G401.6 (cell line): ENCODE results near the gene VSTM5.
"Not testable (repeated sequence)": the region's sequence is repeated elsewhere in the genome, so short reads cannot be mapped to it uniquely, and the experiment has no call there.

Experiments used
- FAIRE-seq: peaks from 2 replicates; lab custom pipeline; 2012; peaks lifted over from hg19 to GRCh38; lab: Jason Lieb, UNC

Gene VSTM5

GRCh38 chr11:93850594-93851018 lies at the start of gene VSTM5:
Gene VSTM5, minus strand, starts transcription at chr11:93850618. Its CDS starts 116 bp downstream, at chr11:93850502.
- FAIRE-seq = no peak

DNA sequence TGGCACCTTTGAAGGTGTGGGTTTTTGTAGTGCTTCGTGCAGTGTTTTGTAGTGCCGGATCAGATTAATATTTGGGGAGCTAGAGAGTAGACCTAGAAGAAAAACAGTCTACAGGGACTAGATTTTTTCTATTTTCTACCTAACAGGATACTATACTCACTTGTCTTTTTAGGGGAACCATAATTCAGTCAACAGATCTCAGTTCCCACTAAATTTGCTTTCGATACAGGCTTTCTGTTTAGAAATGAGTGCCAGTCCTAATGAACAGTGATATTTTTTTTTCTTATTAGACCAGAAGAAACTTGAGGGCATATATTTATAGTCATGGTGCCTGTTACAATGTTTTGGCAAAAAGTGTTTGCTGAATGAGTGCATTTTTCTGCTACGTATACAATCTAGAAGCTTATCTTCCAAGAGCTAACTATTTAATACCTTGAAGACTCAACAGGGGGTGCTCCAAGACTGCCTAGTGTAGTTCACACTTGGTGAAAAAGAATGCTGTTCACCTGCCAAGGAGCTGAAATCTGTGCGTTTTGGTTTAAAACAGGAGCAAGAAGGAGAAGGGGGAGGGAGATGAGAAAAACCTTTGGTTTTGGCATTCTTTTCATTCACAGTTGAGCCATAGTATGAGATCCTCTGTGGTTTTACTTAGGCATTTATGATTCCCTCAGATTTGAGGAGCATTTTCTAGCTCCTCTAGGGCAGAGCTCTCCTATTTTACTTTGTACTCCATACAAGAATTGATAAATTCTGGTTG lies 44.9 kb upstream of the VSTM5 start:
- FAIRE-seq = no peak

GRCh38 chr11:93890391-93891051 lies 40.1 kb upstream of the VSTM5 start:
- no peak for FAIRE-seq

GRCh38 chr11:93887111-93887510 lies 36.7 kb upstream of the VSTM5 start:
- no peak for FAIRE-seq

DNA sequence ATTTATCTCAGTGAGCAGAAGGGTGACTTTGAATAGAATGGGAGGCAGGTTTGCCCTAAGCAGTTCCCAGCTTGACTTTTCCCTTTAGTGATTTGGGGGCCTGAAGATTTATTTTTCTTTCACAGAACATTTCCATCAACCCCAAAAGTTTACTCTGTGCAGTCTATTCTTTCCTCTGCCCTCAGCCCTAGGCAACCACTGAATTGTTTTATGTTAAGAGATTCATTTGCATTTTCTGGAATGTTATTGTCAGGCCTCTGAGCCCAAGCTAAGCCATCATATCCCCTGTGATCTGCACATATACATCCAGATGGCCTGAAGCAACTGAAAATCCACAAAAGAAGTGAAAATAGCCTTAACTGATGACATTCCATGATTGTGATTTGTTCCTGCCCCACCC lies 28.7 kb upstream of the VSTM5 start:
- FAIRE-seq = not testable (repeated sequence)

- no peak for FAIRE-seq
These were observed 25.2 kb upstream of the VSTM5 start for GRCh38 chr11:93875637-93876036.

- FAIRE-seq = no peak
These were observed 21.1 kb upstream of the VSTM5 start for GRCh38 chr11:93871526-93871925.

- FAIRE-seq = no peak
These were observed 20.2 kb upstream of the VSTM5 start for GRCh38 chr11:93870616-93871015.

GRCh38 chr11:93869830-93870229 lies 19.4 kb upstream of the VSTM5 start:
- FAIRE-seq = no peak

GRCh38 chr11:93868404-93868803 lies 18.0 kb upstream of the VSTM5 start:
- FAIRE-seq = not testable (repeated sequence)

DNA sequence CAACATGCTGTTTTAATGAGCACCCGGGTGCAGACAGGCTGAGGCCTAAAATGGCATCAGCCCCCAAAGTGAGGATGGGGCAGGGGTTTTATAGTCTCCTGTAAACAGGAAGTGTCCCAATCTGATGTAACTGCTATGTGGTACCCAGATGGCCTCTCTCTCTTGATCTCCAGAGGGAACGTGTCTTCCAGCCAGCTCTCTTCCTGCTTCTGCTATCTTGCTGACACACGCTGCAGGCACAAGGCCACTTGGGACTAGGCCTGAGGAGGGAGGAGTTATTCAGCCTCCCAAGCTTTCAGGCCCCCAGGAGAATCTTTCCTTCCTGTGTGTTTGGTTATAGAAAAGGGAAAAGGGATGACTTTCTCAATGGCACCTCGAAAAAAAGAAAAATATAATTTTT lies 11.4 kb upstream of the VSTM5 start:
- FAIRE-seq = no peak

DNA sequence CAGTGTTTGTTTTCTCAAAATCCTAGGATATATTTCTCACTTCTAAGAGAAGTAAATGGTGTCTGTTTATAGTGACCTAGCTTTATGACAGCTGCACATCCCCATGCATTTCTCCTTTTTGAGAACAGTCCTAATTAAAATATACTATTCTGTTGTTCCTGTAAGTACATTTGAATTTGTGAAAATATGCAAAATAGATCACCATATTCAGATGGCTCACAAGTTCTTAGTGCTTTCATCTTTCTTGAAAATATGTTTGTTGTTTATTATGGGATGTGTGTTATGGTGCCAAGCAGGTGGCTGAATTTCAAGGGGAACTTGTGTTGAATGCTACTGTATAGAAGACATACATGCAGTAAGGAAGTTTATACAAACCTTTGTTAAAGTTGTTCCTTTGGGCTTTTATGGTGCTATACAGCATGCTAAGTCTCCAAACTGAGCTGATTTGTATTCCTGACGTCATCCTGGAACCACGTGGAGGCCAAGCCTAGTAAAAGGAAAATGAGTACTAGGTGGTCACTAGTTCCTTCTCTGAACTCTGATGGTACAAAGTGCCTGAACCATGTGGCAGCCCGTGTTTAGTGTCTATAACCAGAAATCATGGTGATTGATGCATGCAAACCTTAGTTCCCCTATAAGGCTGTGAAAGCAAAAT lies 7.8 kb upstream of the VSTM5 start:
- FAIRE-seq = no peak

GRCh38 chr11:93857413-93858120 lies 7.1 kb upstream of the VSTM5 start:
- FAIRE-seq = no peak

DNA sequence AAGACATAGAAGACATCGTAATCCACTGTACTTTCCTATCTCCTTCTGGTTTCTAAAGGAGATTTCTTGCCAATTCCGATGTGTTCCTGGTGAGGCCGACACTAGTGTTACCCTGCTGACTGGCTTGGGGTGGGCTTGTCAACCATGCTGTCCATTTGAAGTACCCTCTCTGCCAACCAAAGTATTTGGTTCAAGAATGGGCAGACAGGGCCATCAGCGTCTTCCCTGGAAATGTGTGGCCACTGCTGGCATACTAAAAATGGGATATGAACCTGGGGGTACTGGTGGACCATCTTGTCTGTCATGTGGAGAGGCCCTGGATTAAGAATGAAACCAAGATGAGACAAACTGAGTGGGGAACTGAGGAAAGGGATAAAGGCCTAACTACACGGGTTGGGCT lies 1.8 kb upstream of the VSTM5 start:
- no peak for FAIRE-seq

- no peak for FAIRE-seq
These were observed 446 bp downstream of the VSTM5 start for GRCh38 chr11:93849751-93850593.

- no peak for FAIRE-seq
These were observed 1.2 kb downstream of the VSTM5 start for GRCh38 chr11:93849201-93849600.

- FAIRE-seq = no peak
These were observed 4.0 kb downstream of the VSTM5 start for GRCh38 chr11:93846411-93846810.

- FAIRE-seq = no peak
These were observed 5.0 kb downstream of the VSTM5 start for GRCh38 chr11:93845181-93846092.

DNA sequence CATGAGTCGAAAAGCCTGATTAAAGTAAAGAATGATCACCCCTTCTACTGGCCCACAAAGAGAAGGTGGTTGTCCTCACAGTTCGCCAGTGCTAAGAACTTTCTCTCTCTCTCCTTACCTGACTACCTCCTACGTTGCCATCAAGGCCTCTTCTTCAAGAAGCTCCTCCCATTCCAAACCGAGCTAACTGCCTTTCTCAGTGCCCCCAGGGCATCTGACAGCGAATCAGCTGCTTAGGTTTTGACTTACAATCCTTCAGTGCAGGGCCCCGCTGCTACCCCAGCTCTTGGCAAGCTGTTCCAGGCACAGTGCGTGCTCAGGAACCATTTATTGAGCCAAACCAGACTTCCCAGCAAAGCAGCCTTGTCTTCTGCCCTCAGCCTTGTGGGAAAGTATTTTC lies 5.8 kb downstream of the VSTM5 start:
- FAIRE-seq = no peak

GRCh38 chr11:93843906-93844305 lies 6.5 kb downstream of the VSTM5 start:
- FAIRE-seq = no peak

DNA sequence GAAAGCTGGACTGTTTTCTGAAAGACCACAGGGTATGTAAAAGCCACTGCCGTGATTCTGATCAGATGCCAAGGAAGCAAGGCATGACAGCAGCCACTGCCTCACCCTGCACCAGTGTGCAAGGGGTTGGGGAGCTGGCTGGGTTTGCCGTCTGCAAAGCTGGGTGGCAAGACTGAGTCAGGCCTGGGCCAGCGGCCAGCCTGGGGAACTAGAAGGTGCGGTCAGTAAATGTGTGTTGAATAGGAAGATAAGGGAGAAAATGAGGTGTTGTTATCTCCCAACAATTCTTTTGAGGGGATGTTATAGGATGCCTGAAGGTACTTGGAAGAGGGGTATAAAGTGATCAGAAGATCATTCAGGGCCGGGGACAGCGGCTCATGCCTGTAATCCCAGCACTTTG lies 8.0 kb downstream of the VSTM5 start:
- no peak for FAIRE-seq
